SK-N-SH treated with all-trans-retinoic acid at 6 μM for 48 hours (cell line): ENCODE data around the gene AMN.

Experiments used
- ATAC-seq: fragments of 200-7000 bp; cut with Tn5 transposase; 3 replicates; pipeline ENCODE4 v1.9.1; 2020; ENCODE audit warnings: mild to moderate bottlenecking, moderate library complexity
- BACH2 ChIP-seq: fragments of 250-450 bp; sonication (Bioruptor Pico); IDR thresholded peaks from 2 replicates; pipeline ENCODE4 v1.9.0; 2021; ENCODE audit warnings: mild to moderate bottlenecking, borderline replicate concordance
- CREB5 ChIP-seq: fragments of 250-450 bp; sonication (Bioruptor Pico); IDR thresholded peaks from 2 replicates; pipeline ENCODE4 v1.5.1; 2020; ENCODE audit warnings: low read depth, mild to moderate bottlenecking, moderate library complexity
- CSDC2 ChIP-seq: fragments of 250-450 bp; sonication (Bioruptor Pico); IDR thresholded peaks from 2 replicates; pipeline ENCODE4 v1.5.0; 2020; ENCODE audit warnings: mild to moderate bottlenecking, moderate library complexity
- ESRRG ChIP-seq: fragments of 250-450 bp; sonication (Bioruptor Pico); IDR thresholded peaks from 2 replicates; pipeline ENCODE4 v1.6.1; 2021; ENCODE audit warnings: mild to moderate bottlenecking
- GLIS3 ChIP-seq: fragments of 250-450 bp; sonication (Bioruptor Pico); IDR thresholded peaks from 2 replicates; pipeline ENCODE4 v1.5.0; 2020; ENCODE audit warnings: mild to moderate bottlenecking, moderate library complexity
- ISL1 ChIP-seq: fragments of 250-450 bp; sonication (Bioruptor Pico); IDR thresholded peaks from 2 replicates; pipeline ENCODE4 v2.1.2; 2022; ENCODE audit warnings: mild to moderate bottlenecking, moderate library complexity
- OSR1 ChIP-seq: fragments of 250-450 bp; sonication (Bioruptor Pico); IDR thresholded peaks from 2 replicates; pipeline ENCODE4 v1.8.0; 2022; ENCODE audit warnings: moderate library complexity, mild to moderate bottlenecking, inconsistent platforms
- POU6F1 ChIP-seq: fragments of 250-450 bp; sonication (Bioruptor Pico); IDR thresholded peaks from 2 replicates; pipeline ENCODE4 v1.8.0; 2021; ENCODE audit warnings: low read depth, mild to moderate bottlenecking, moderate library complexity, borderline replicate concordance
- PPARA ChIP-seq: fragments of 250-450 bp; sonication (Bioruptor Pico); IDR thresholded peaks from 2 replicates; pipeline ENCODE4 v1.5.0; 2020; ENCODE audit warnings: mild to moderate bottlenecking, borderline replicate concordance
- RARB ChIP-seq: fragments of 250-450 bp; sonication (Bioruptor Pico); IDR thresholded peaks from 2 replicates; pipeline ENCODE4 v1.8.0; 2021; ENCODE audit warnings: mild to moderate bottlenecking, moderate library complexity
- SNAI2 ChIP-seq: fragments of 250-450 bp; sonication (Bioruptor Pico); IDR thresholded peaks from 2 replicates; pipeline ENCODE4 v1.5.0; 2020; ENCODE audit warnings: mild to moderate bottlenecking, moderate library complexity
- TCF4 ChIP-seq: fragments of 250-450 bp; sonication (Bioruptor Pico); IDR thresholded peaks from 2 replicates; pipeline ENCODE4 v1.8.0; 2021; ENCODE audit warnings: mild to moderate bottlenecking, moderate library complexity, borderline replicate concordance
- TOX ChIP-seq: fragments of 250-450 bp; sonication (Bioruptor Pico); IDR thresholded peaks from 2 replicates; pipeline ENCODE4 v1.8.0; 2021; ENCODE audit warnings: mild to moderate bottlenecking, moderate library complexity, borderline replicate concordance
- TSHZ2 ChIP-seq: fragments of 250-450 bp; sonication (Bioruptor Pico); IDR thresholded peaks from 2 replicates; pipeline ENCODE4 v1.5.0; 2020; ENCODE audit warnings: mild to moderate bottlenecking, moderate library complexity
- ZC3H10 ChIP-seq: fragments of 250-450 bp; sonication (Bioruptor Pico); IDR thresholded peaks from 2 replicates; pipeline ENCODE4 v1.5.1; 2021; ENCODE audit warnings: mild to moderate bottlenecking, moderate library complexity
- ZFP3 ChIP-seq: fragments of 250-450 bp; sonication (Bioruptor Pico); IDR thresholded peaks from 2 replicates; pipeline ENCODE4 v1.5.0; 2020; ENCODE audit warnings: mild to moderate bottlenecking, moderate library complexity
- ZFP30 ChIP-seq: fragments of 450-650 bp; formaldehyde crosslinking; IDR thresholded peaks from 2 replicates; pipeline ENCODE4 v1.5.0; 2022; ENCODE audit warnings: mild to moderate bottlenecking, moderate library complexity
- ZNF565 ChIP-seq: fragments of 450-650 bp; formaldehyde crosslinking; conservative IDR thresholded peaks from 2 replicates; pipeline ENCODE4 v1.5.0; 2020; ENCODE audit warnings: low read depth, mild to moderate bottlenecking, moderate library complexity
- ZNF8 ChIP-seq: fragments of 450-650 bp; formaldehyde crosslinking; IDR thresholded peaks from 2 replicates; pipeline ENCODE4 v1.5.0; 2020; ENCODE audit warnings: mild to moderate bottlenecking, moderate library complexity

Gene AMN

GRCh38 chr14:102979406-102979805 is 56.9 kb downstream of the AMN start:
- no peak for ATAC-seq

GRCh38 chr14:102980409-102980810 is 57.9 kb downstream of the AMN start:
- ATAC-seq = no peak
- TF ChIP-seq CREB5 = no peak
- TF ChIP-seq ZFP3 (CRISPR knock-in tag) = no peak
- TF ChIP-seq TCF4 (CRISPR knock-in tag) = no peak
- TF ChIP-seq ZNF8 (CRISPR knock-in tag) = no peak
- no peak for TF ChIP-seq RARB (CRISPR knock-in tag)
- TF ChIP-seq BACH2 (CRISPR knock-in tag) = no peak
- TF ChIP-seq PPARA (CRISPR knock-in tag) = no peak
- no peak for TF ChIP-seq GLIS3
- TF ChIP-seq ZC3H10 (CRISPR knock-in tag) = no peak
- no peak for TF ChIP-seq TOX (CRISPR knock-in tag)
- no peak for TF ChIP-seq OSR1 (CRISPR knock-in tag)

More at GRCh38 chr14:102979406-102979805, 56.9 kb downstream of the AMN start:
- TF ChIP-seq SNAI2 = no peak
- TF ChIP-seq ISL1 = no peak
- TF ChIP-seq RARB (CRISPR knock-in tag) = no peak
- TF ChIP-seq ZFP3 (CRISPR knock-in tag) = no peak
- no peak for TF ChIP-seq CSDC2 (CRISPR knock-in tag)
- TF ChIP-seq ESRRG (CRISPR knock-in tag) = no peak
- no peak for TF ChIP-seq ZNF565 (CRISPR knock-in tag)
- TF ChIP-seq ZFP30 (CRISPR knock-in tag) = no peak
- no peak for TF ChIP-seq TCF4 (CRISPR knock-in tag)
- no peak for TF ChIP-seq PPARA (CRISPR knock-in tag)
- no peak for TF ChIP-seq CREB5
- no peak for TF ChIP-seq GLIS3
- no peak for TF ChIP-seq TSHZ2 (CRISPR knock-in tag)
- no peak for TF ChIP-seq ZC3H10 (CRISPR knock-in tag)
- no peak for TF ChIP-seq POU6F1 (CRISPR knock-in tag)
